ELF-1 (cell line): Measurements from ENCODE around the gene HSD17B2.
A peak's percentile ranks its signal among the peaks of the same experiment; 100 is the strongest.

Experiments used
- DNase-seq: peaks from one replicate; pipeline ENCODE4 v3.0.0-alpha.2; 2016; ENCODE audit warnings: low read depth, low spot score

HSD17B2 gene

GRCh38 chr16:82129881-82130280 is 94.8 kb downstream of the HSD17B2 start:
- DNase-seq, result no peak

GRCh38 chr16:82133798-82134197 is 98.7 kb downstream of the HSD17B2 start:
- no peak for DNase-seq

- no peak for DNase-seq
These were observed 99.8 kb downstream of the HSD17B2 start for GRCh38 chr16:82134846-82135245.

- DNase-seq, result no peak
These were observed 100.8 kb downstream of the HSD17B2 start for GRCh38 chr16:82135844-82136243.

- no peak for DNase-seq
These were observed 102.1 kb downstream of the HSD17B2 start for GRCh38 chr16:82136956-82137821.

- DNase-seq, result no peak
These were observed 102.7 kb downstream of the HSD17B2 start for GRCh38 chr16:82137822-82138167.

- DNase-seq, result peak; percentile 39
These were observed 103.6 kb downstream of the HSD17B2 start for GRCh38 chr16:82138478-82139285.

- peak; percentile 14 for DNase-seq
These were observed 104.2 kb downstream of the HSD17B2 start for GRCh38 chr16:82139286-82139571.

GRCh38 chr16:82146556-82146955 is 111.5 kb downstream of the HSD17B2 start:
- DNase-seq, result no peak

- no peak for DNase-seq
These were observed 111.9 kb downstream of the HSD17B2 start for GRCh38 chr16:82146957-82147356.

- DNase-seq, result no peak
These were observed 112.5 kb downstream of the HSD17B2 start for GRCh38 chr16:82147546-82147945.
